AG10803 (cell line): ENCODE data around the gene NRXN2.

Experiments
- DNase-seq: peaks from one replicate; pipeline ENCODE4 v3.0.0; 2010; ENCODE audit warnings: low read depth
- H3K4me3 ChIP-seq: 2 replicates; pipeline ENCODE4 v1.5.1; 2011; ENCODE audit warnings: mild to moderate bottlenecking, low read length, control low read depth
- TF ChIP-seq, protein P1 (sequence below): conservative IDR thresholded peaks from 2 replicates; pipeline ENCODE4 v1.5.1; 2011; ENCODE audit warnings: mild to moderate bottlenecking, low read length, control low read depth, inconsistent platforms

The NRXN2 gene

DNA sequence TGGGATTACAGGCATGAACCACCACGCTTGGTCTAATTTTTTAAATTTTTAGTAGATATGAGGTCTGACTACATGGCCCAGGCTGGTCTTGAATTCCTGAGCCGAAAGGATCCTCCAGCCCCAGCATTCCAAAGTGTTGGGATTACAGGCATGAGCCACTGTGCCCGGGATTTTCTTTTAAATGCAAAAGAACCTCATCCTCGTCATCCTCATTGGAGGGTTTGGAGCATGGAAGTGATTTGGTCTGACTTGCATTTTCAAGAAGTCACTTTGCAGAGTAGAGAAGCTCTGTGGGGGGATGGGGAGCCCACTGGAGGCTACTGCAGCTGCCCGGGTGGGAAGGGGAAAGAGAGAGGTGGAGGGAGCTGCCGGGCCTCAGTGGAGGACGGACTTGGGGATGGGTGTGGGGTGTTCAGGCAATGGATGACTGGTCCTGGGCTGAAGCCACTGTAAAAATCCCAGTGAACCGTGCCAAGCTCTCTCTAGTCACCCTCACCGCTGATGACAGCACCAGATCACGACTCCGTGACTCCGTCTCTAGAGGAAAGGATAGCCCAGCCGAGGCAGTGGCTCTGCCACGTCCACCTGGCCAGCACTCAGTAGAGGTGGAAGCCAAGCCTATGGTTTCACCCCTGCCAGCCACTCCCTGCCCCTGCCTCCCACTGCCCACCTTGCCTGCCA lies 164.8 kb downstream of the NRXN2 start:
- no peak overlapping the region for H3K4me3 ChIP-seq
- TF ChIP-seq, protein P1, sequence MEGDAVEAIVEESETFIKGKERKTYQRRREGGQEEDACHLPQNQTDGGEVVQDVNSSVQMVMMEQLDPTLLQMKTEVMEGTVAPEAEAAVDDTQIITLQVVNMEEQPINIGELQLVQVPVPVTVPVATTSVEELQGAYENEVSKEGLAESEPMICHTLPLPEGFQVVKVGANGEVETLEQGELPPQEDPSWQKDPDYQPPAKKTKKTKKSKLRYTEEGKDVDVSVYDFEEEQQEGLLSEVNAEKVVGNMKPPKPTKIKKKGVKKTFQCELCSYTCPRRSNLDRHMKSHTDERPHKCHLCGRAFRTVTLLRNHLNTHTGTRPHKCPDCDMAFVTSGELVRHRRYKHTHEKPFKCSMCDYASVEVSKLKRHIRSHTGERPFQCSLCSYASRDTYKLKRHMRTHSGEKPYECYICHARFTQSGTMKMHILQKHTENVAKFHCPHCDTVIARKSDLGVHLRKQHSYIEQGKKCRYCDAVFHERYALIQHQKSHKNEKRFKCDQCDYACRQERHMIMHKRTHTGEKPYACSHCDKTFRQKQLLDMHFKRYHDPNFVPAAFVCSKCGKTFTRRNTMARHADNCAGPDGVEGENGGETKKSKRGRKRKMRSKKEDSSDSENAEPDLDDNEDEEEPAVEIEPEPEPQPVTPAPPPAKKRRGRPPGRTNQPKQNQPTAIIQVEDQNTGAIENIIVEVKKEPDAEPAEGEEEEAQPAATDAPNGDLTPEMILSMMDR = no peak
- DNase-seq = no peak

DNA sequence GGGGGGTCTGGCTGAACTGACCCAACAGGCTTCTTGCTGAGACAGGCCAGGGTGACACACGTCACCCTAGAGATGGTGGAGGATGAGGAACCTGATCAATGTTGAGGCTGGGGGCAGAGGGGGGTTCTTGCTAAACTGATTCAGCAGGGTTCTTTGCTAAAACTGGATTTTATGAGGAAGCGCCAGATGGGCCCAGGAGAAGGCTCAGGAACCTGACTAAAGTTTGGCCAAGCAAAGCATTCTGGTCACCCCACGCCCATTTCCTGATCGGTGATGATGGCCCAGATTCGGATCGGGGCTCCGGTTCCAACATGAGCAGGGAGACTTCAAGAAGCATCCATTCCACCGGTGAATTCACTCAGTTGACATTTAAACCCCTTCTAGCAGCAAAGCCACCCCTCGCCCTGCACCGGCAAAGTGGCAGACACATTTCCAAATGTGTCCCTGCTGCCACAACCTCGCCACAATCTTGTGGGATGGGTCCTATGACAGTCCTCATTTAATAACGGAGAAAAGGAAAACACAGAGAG lies 166.2 kb downstream of the NRXN2 start:
- H3K4me3 ChIP-seq = no peak overlapping the region
- DNase-seq = no peak
- TF ChIP-seq, protein P1 = no peak
